HG02642 (cell line): ENCODE results near the gene POU4F1.

Experiments
- ATAC-seq: cut with Tn5 transposase; IDR thresholded peaks from one replicate; pipeline ENCODE4 v1.9.1; 2021; ENCODE audit warnings: mild to moderate bottlenecking; ENCODE audit not compliant: unreplicated experiment, poor library complexity

The POU4F1 gene

GRCh38 chr13:78607409-78608251 lies 4.3 kb upstream of the POU4F1 start:
- no peak for ATAC-seq

GRCh38 chr13:78606471-78607408 lies 3.4 kb upstream of the POU4F1 start:
- ATAC-seq = no peak

GRCh38 chr13:78604782-78605611 lies 1.6 kb upstream of the POU4F1 start:
- no peak for ATAC-seq

- ATAC-seq = peak; percentile 24
Measured at GRCh38 chr13:78602561-78603239, 652 bp downstream of the POU4F1 start.

GRCh38 chr13:78601874-78602560 lies 1.3 kb downstream of the POU4F1 start:
- no peak for ATAC-seq

GRCh38 chr13:78601124-78601873 lies 2.1 kb downstream of the POU4F1 start:
- no peak for ATAC-seq

GRCh38 chr13:78600280-78600883 lies 3.0 kb downstream of the POU4F1 start:
- no peak for ATAC-seq

- no peak for ATAC-seq
Measured at GRCh38 chr13:78599645-78600279, 3.6 kb downstream of the POU4F1 start.

- no peak for ATAC-seq
Measured at GRCh38 chr13:78598966-78599644, 4.2 kb downstream of the POU4F1 start.

GRCh38 chr13:78598116-78598781 lies 5.1 kb downstream of the POU4F1 start:
- ATAC-seq = no peak

GRCh38 chr13:78597602-78597932 lies 5.8 kb downstream of the POU4F1 start:
- ATAC-seq = no peak

- no peak for ATAC-seq
Measured at GRCh38 chr13:78596736-78597601, 6.4 kb downstream of the POU4F1 start.

- ATAC-seq = peak; percentile 18
Measured at GRCh38 chr13:78596399-78596735, 7.0 kb downstream of the POU4F1 start.

GRCh38 chr13:78595495-78596398 lies 7.6 kb downstream of the POU4F1 start:
- ATAC-seq = peak; percentile 83

- ATAC-seq = no peak
Measured at GRCh38 chr13:78594456-78594975, 8.8 kb downstream of the POU4F1 start.
